Measurements from ENCODE around the gene FHOD3.
"Not testable (repeated sequence)": the region's sequence is repeated elsewhere in the genome, so short reads cannot be mapped to it uniquely, and the experiment has no call there.

The FHOD3 gene

DNA sequence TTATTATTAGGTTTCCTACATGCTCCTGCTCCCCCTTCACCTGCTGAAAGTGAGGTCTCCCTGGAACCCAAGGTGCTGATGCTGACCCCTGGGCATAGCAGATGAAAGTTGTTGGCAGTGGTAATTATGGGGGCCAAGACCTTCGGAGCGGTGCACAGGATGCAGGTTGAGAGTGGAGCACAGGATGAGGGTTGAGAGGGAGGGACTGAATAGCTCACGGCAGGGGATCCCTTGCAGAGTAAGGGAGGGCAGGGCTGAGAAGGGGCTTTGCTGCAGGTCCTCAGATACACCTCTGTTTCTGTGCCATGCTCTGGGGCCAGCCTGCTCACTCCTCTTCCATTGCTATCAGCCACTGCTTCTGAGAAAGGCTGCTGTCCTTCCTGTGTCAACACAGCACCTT lies 163.3 kb downstream of the FHOD3 start:
- Histone ChIP-seq H3K27ac (no peak overlapping the region), H3K36me3 (replicated peaks) (no peaks in the 10 kb centered on the region), H3K27me3 (replicated peaks) (no peaks in the 10 kb centered on the region), H3K4me3 (ENCODE audit: low read depth, low read length) (no peak overlapping the region)
- in situ Hi-C loops (cut with HindIII; ENCODE audit: low pct_ligation_motif_present, low sequenced_read_pairs), result no loop called here
- DNase-seq, result no peak
- TF ChIP-seq, protein P1, sequence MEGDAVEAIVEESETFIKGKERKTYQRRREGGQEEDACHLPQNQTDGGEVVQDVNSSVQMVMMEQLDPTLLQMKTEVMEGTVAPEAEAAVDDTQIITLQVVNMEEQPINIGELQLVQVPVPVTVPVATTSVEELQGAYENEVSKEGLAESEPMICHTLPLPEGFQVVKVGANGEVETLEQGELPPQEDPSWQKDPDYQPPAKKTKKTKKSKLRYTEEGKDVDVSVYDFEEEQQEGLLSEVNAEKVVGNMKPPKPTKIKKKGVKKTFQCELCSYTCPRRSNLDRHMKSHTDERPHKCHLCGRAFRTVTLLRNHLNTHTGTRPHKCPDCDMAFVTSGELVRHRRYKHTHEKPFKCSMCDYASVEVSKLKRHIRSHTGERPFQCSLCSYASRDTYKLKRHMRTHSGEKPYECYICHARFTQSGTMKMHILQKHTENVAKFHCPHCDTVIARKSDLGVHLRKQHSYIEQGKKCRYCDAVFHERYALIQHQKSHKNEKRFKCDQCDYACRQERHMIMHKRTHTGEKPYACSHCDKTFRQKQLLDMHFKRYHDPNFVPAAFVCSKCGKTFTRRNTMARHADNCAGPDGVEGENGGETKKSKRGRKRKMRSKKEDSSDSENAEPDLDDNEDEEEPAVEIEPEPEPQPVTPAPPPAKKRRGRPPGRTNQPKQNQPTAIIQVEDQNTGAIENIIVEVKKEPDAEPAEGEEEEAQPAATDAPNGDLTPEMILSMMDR (IDR thresholded peaks at IDR 0.05; ENCODE audit: low read depth, low read length, missing control alignments), result no peak

DNA sequence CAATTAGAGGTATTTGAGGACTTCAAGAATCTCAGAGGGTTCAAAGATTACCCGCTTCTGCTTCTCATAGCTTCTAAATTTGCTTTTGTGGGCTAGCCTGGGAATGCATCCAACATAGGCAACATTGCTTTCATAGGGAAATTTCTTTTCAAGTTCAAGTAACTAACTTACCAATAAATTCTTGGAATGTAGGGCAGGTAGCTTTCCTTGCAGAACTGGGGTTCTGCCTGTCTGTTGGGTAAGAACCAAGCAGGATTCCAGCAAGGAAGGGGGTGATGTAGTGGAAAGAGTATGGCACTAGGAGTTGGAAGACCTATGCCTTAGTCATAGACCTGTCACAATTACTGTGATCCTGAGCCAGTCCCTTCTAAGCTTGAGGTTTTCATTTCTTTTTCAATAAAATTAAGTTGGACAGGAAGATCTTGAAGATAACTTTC lies 164.1 kb downstream of the FHOD3 start:
- Histone ChIP-seq H3K27me3 (replicated peaks) (no peaks in the 10 kb centered on the region), H3K27ac (no peak overlapping the region), H3K4me3 (ENCODE audit: low read depth, low read length) (no peak overlapping the region), H3K36me3 (replicated peaks) (no peaks in the 10 kb centered on the region)
- in situ Hi-C loops (cut with HindIII; ENCODE audit: low pct_ligation_motif_present, low sequenced_read_pairs), result no loop called here
- TF ChIP-seq, protein P1 (IDR thresholded peaks at IDR 0.05; ENCODE audit: low read depth, low read length, missing control alignments), result no peak
- DNase-seq, result no peak

DNA sequence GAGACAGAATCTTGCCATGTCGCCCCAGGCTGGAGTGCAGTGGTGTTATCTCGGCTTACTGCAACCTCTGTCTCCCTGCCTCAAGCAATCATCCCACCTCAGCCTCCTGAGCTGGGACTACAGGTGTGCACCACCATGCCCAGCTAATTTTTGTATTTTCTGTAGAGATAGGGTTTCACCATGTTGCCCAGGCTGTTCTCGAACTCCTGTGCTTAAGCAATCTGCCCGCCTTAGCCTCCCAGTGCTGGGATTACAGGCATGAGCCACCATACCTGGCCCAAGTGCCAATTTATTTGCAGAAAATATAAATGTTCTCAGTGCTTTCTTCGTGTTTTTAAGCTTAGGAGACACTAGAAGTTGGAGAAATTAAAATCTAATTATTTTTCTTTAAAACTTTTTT lies 166.0 kb downstream of the FHOD3 start:
- H3K4me3 ChIP-seq (ENCODE audit: low read depth, low read length); H3K27ac ChIP-seq; DNase-seq; H3K36me3 ChIP-seq (replicated peaks); in situ Hi-C loops (cut with HindIII; ENCODE audit: low pct_ligation_motif_present, low sequenced_read_pairs); H3K27me3 ChIP-seq (replicated peaks): not testable (repeated sequence)

DNA sequence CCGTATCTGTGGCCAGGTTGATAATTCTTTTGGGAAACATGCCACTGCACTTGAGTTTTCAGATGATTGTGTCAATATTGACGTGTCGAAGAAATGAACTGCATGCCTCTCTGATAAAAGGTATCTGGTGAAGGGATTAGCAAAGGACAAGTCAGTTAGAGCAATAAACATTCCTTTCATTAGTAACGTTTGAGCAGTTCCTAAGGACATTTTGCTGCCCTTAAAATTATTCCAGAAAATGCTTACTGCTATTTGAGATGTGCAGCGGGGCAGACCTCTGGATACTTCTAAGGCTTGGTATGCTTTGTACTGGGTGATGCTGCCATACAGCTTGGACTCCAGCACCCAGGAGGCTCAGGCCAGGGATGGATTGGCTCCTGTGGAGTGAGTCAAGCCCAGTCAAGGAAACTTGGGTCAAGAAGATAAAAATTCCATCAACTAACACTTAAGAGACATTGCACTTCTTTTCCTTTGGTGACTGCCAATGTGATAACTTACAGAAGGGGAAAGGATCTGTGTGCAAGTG lies 166.7 kb downstream of the FHOD3 start:
- no peak for DNase-seq
- no peak overlapping the region for H3K4me3 ChIP-seq (ENCODE audit: low read depth, low read length)
- in situ Hi-C loops (cut with HindIII; ENCODE audit: low pct_ligation_motif_present, low sequenced_read_pairs), result no loop called here
- H3K27me3 ChIP-seq (replicated peaks), result no peaks in the 10 kb centered on the region
- no peaks in the 10 kb centered on the region for H3K36me3 ChIP-seq (replicated peaks)
- TF ChIP-seq, protein P1 (IDR thresholded peaks at IDR 0.05; ENCODE audit: low read depth, low read length, missing control alignments), result no peak
- H3K27ac ChIP-seq, result no peak overlapping the region

DNA sequence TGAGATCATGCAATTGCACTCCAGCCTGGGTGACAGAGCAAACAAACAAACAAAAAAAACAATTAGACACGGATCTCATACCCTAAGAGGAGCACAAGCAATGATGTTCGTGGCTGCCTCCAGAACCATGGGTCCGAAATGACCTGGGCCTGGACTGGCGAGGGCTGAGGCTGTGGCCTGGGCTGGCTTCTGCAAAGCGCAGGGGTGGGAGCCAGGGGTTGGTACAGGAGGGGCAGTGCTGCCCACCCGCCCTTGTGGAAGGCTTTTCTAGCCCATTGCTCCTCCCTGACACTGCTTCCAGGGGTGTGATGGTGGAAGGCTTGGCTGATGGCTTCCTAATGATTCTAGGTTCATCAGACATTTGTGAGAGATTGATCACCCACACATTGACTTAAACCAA lies 167.8 kb downstream of the FHOD3 start:
- Histone ChIP-seq H3K36me3 (replicated peaks) (no peaks in the 10 kb centered on the region), H3K4me3 (ENCODE audit: low read depth, low read length) (no peak overlapping the region), H3K27me3 (replicated peaks) (no peaks in the 10 kb centered on the region), H3K27ac (no peak overlapping the region)
- in situ Hi-C loops (cut with HindIII; ENCODE audit: low pct_ligation_motif_present, low sequenced_read_pairs), result no loop called here
- TF ChIP-seq, protein P1 (IDR thresholded peaks at IDR 0.05; ENCODE audit: low read depth, low read length, missing control alignments), result no peak
- DNase-seq, result no peak

DNA sequence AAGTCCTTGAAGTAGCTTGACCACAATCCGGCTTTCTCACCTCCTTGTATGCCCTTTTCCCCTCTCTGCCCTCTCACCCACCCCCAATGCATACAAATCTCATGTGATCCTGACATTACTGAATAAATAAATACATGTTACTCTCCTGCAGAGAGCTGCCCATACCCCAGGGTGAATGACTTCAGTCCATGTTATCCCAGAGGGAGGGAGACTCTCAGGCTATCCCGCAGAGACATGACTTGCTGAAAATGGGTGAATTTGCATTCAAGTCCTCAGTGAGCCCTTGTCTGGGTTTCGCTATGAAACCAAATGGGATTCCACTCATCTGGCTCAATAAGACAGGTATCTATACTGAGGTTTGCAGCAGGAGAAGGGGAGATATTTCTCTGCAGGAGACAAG lies 168.5 kb downstream of the FHOD3 start:
- H3K27me3 ChIP-seq (replicated peaks), result no peaks in the 10 kb centered on the region
- in situ Hi-C loops (cut with HindIII; ENCODE audit: low pct_ligation_motif_present, low sequenced_read_pairs), result no loop called here
- DNase-seq, result no peak
- H3K36me3 ChIP-seq (replicated peaks), result no peaks in the 10 kb centered on the region
- H3K27ac ChIP-seq, result no peak overlapping the region
- no peak overlapping the region for H3K4me3 ChIP-seq (ENCODE audit: low read depth, low read length)
- TF ChIP-seq, protein P1 (IDR thresholded peaks at IDR 0.05; ENCODE audit: low read depth, low read length, missing control alignments), result no peak

All from brain microvascular endothelial cell (primary cell).